CD14-positive monocyte (primary cell): ENCODE results near the gene SYT2. TPM values are rescaled to one million over a fixed set of nuclear protein-coding genes. Genes with fewer than 3 reads are reported as not detected.
"Not testable (repeated sequence)": the region's sequence is repeated elsewhere in the genome, so short reads cannot be mapped to it uniquely, and the experiment has no call there.

Experiments used
- DNase-seq, 3 donors: peaks; one replicate each; pipeline ENCODE4 v3.0.0-alpha.2; 2011 to 2022
- H2AFZ ChIP-seq: 2 replicates; pipeline ENCODE4 v1.6.0; 2012; ENCODE audit warnings: mild to moderate bottlenecking, low read depth, low read length, inconsistent platforms; ENCODE audit not compliant: insufficient read depth, poor library complexity, severe bottlenecking
- H3K27ac ChIP-seq, 2 donors: 1 replicate in 1 of 2; 2 replicates in 1 of 2; pipeline ENCODE4 v1.5.1; 2012 to 2013; ENCODE audit warnings: low read length in 2 of 2, control low read depth in 1 of 2, inconsistent platforms in 1 of 2, low read depth in 1 of 2, mild to moderate bottlenecking in 1 of 2
- H3K27me3 ChIP-seq, 2 donors: one replicate each; pipeline versions ENCODE4 v1.6.0 to v1.6.1; 2011 to 2013; ENCODE audit warnings: low read length in 2 of 2; ENCODE audit not compliant: control insufficient read depth in 2 of 2, insufficient read depth in 2 of 2
- H3K36me3 ChIP-seq, 2 donors: replicated peaks in 1 of 2; 1 replicate in 1 of 2; 2 replicates in 1 of 2; pipeline versions ENCODE4 v1.5.1 to v1.6.1; 2012 to 2013; ENCODE audit warnings: low read length in 2 of 2, control low read depth in 1 of 2, inconsistent platforms in 1 of 2, mild to moderate bottlenecking in 1 of 2; ENCODE audit not compliant: insufficient read depth in 2 of 2, control insufficient read depth in 1 of 2
- H3K4me1 ChIP-seq, 2 donors: 1 replicate in 1 of 2; 2 replicates in 1 of 2; pipeline versions ENCODE4 v1.5.1 to v1.6.1; 2012 to 2013; ENCODE audit warnings: low read length in 2 of 2, control low read depth in 1 of 2, inconsistent platforms in 1 of 2, mild to moderate bottlenecking in 1 of 2, moderate library complexity in 1 of 2; ENCODE audit not compliant: insufficient read depth in 2 of 2, control insufficient read depth in 1 of 2
- H3K4me2 ChIP-seq: replicated peaks from 2 replicates; pipeline ENCODE3; 2012; ENCODE audit warnings: low read length, moderate library complexity, mild to moderate bottlenecking; ENCODE audit not compliant: poor library complexity, severe bottlenecking; ENCODE audit errors: extremely low read depth
- H3K4me3 ChIP-seq, 3 experiments: fragments of 200-600 bp in 1 of 3; sonication (generic) in 1 of 3; replicated peaks in 1 of 3; 1 replicate in 2 of 3; 2 replicates in 1 of 3; pipeline ENCODE4 v1.5.1; 2011 to 2013; ENCODE audit warnings: low read length in 3 of 3, mild to moderate bottlenecking in 3 of 3, control low read depth in 2 of 3, low read depth in 2 of 3, inconsistent platforms in 1 of 3, moderate library complexity in 1 of 3
- H3K79me2 ChIP-seq: 2 replicates; pipeline ENCODE4 v1.6.0; 2012; ENCODE audit warnings: mild to moderate bottlenecking, control low read depth, inconsistent platforms, low read length, moderate library complexity; ENCODE audit not compliant: insufficient read depth
- H3K9ac ChIP-seq: 2 replicates; pipeline ENCODE4 v1.6.0; 2017; ENCODE audit warnings: low read length, mild to moderate bottlenecking; ENCODE audit not compliant: insufficient read depth, poor library complexity, severe bottlenecking
- H3K9me3 ChIP-seq, 2 donors: replicated peaks in 1 of 2; 1 replicate in 1 of 2; 2 replicates in 1 of 2; pipeline versions ENCODE4 v1.5.1 to v1.6.1; 2012 to 2013; ENCODE audit warnings: low read length in 2 of 2, control low read depth in 1 of 2; ENCODE audit not compliant: control insufficient read depth in 1 of 2, insufficient read depth in 1 of 2
- H4K20me1 ChIP-seq: 2 replicates; pipeline ENCODE4 v1.6.0; 2012; ENCODE audit warnings: mild to moderate bottlenecking, low read length, control low read depth, moderate library complexity; ENCODE audit not compliant: insufficient read depth
- H3K27ac Mint-ChIP-seq, 7 donors: one replicate each; pipeline ENCODE4 v1.8.0; 2020; ENCODE audit warnings: mild to moderate bottlenecking in 7 of 7, mixed read lengths in 7 of 7, moderate library complexity in 6 of 7, inconsistent platforms in 2 of 7
- H3K27me3 Mint-ChIP-seq, 3 donors: one replicate each; pipeline ENCODE4 v1.8.0; 2021 to 2022; ENCODE audit warnings: low read depth in 3 of 3, mild to moderate bottlenecking in 3 of 3, mixed read lengths in 3 of 3, moderate library complexity in 3 of 3, inconsistent platforms in 1 of 3
- H3K36me3 Mint-ChIP-seq, 2 donors: one replicate each; pipeline ENCODE4 v1.8.0; 2020; ENCODE audit warnings: mixed read lengths in 2 of 2, inconsistent platforms in 1 of 2, mild to moderate bottlenecking in 1 of 2
- H3K4me1 Mint-ChIP-seq: one replicate; pipeline ENCODE4 v1.8.0; 2020; ENCODE audit warnings: mild to moderate bottlenecking, mixed read lengths
- H3K4me3 Mint-ChIP-seq, 2 donors: one replicate each; pipeline ENCODE4 v1.8.0; 2020; ENCODE audit warnings: mild to moderate bottlenecking in 2 of 2, mixed read lengths in 2 of 2, moderate library complexity in 1 of 2
- H3K9me3 Mint-ChIP-seq, 7 donors: one replicate each; pipeline ENCODE4 v1.8.0; 2020 to 2022; ENCODE audit warnings: mixed read lengths in 7 of 7, mild to moderate bottlenecking in 6 of 7, moderate library complexity in 6 of 7, inconsistent platforms in 2 of 7
- CTCF ChIP-seq: fragments of 200-600 bp; IDR thresholded peaks from one replicate; pipeline ENCODE4 v1.8.0; 2022; ENCODE audit warnings: antibody characterized with exemption, mild to moderate bottlenecking
- WGBS: methylation state at CpG from one replicate; pipeline ENCODE4 v1.1.5; 2013; ENCODE audit warnings: missing lambda C conversion rate; ENCODE audit not compliant: insufficient coverage; 5-methylcytosine and 5-hydroxymethylcytosine counted together
- intact Hi-C, 2 donors: fragments of 100-400 bp; cut with micrococcal nuclease; formaldehyde crosslinking; loops; one replicate each; pipeline versions ENCODE4 v1.15.0 to v1.15.1; 2023
- polyA plus RNA-seq, 3 donors: library from polyadenylated mRNA; depleted of rRNA in 1 of 3; unstranded in 2 of 3; stranded (reverse) in 1 of 3; fragments of 300-500 nt in 2 of 3; fragments of >200 nt in 1 of 3; fragmentation: Illumina TruSeq in 2 of 3; gene quantifications; 1 replicate in 2 of 3; 2 replicates in 1 of 3; pipeline ENCODE4 v1.2.3, GENCODE V29; 2012 to 2021

The SYT2 gene
- polyA plus RNA-seq, 3 donors = not detected

GRCh38 chr1:202621446-202621845, 88.8 kb downstream of the SYT2 start:
- Histone ChIP-seq H3K4me1 (peaks cover 8 to 15% of the 10 kb centered on the region in 2 donors), H3K27me3 (peaks cover 81 to 98% of the 10 kb centered on the region in 2 donors), H2AFZ (no peak overlapping the region), H3K79me2 (no peaks in the 10 kb centered on the region), H3K9me3 (peaks cover 2 to 24% of the 10 kb centered on the region in 2 donors), H3K9ac (no peak overlapping the region), H3K27ac (no peak overlapping the region), H3K36me3 (no peaks in the 10 kb centered on the region), H3K4me2 (no peak overlapping the region), H3K4me3 (no peak overlapping the region), H4K20me1 (peaks cover 95% of the 10 kb centered on the region)
- no peak overlapping the region for H3K4me3 Mint-ChIP-seq
- H3K36me3 Mint-ChIP-seq = peaks cover 0 to 14% of the 10 kb centered on the region in 2 donors
- H3K27ac Mint-ChIP-seq = peak overlapping the region in 1 of 7 donors; percentile 5
- no peak for TF ChIP-seq CTCF
- H3K9me3 Mint-ChIP-seq = peaks cover 2 to 35% (median 15%) of the 10 kb centered on the region in 7 donors
- H3K27me3 Mint-ChIP-seq = peaks cover 0 to 76% (median 12%) of the 10 kb centered on the region in 3 donors
- H3K4me1 Mint-ChIP-seq = peaks cover 20% of the 10 kb centered on the region
- no peak for DNase-seq
- intact Hi-C loops = no loop called here
- 75% methylated on average over 1 of the region's 3 CpGs for WGBS

- Histone ChIP-seq H4K20me1 (peaks cover 95% of the 10 kb centered on the region), H3K27me3 (peaks cover 77 to 92% of the 10 kb centered on the region in 2 donors), H3K4me1 (peaks cover 22 to 30% of the 10 kb centered on the region in 2 donors), H3K9me3 (peaks cover 2 to 15% of the 10 kb centered on the region in 2 donors)
- H3K4me2 ChIP-seq, H3K4me3 ChIP-seq, H3K4me3 Mint-ChIP-seq, H3K27ac Mint-ChIP-seq, H3K9ac ChIP-seq, intact Hi-C loops, H3K79me2 ChIP-seq, H3K36me3 ChIP-seq, H3K27ac ChIP-seq, H2AFZ ChIP-seq, DNase-seq: not testable (repeated sequence)
- H3K4me1 Mint-ChIP-seq = peaks cover 34% of the 10 kb centered on the region
- peaks cover 9 to 74% (median 10%) of the 10 kb centered on the region in 3 donors for H3K27me3 Mint-ChIP-seq
- peaks cover 2 to 32% (median 15%) of the 10 kb centered on the region in 7 donors for H3K9me3 Mint-ChIP-seq
- WGBS = no CpG with 5 or more reads among the region's 2 CpGs
- H3K36me3 Mint-ChIP-seq = peaks cover 0 to 16% of the 10 kb centered on the region in 2 donors
Measured at GRCh38 chr1:202620036-202620435, 90.2 kb downstream of the SYT2 start.
